ENCODE data around the gene DPEP2. TPM values are rescaled to one million over a fixed set of nuclear protein-coding genes. Genes with fewer than 3 reads are reported as not detected.
"Not testable (repeated sequence)": the region's sequence is repeated elsewhere in the genome, so short reads cannot be mapped to it uniquely, and the experiment has no call there.

The DPEP2 gene
- total RNA-seq, 4 donors from 2014 or later: 0.18 to 6.2 (median 4.0) TPM; not detected in 1

DNA sequence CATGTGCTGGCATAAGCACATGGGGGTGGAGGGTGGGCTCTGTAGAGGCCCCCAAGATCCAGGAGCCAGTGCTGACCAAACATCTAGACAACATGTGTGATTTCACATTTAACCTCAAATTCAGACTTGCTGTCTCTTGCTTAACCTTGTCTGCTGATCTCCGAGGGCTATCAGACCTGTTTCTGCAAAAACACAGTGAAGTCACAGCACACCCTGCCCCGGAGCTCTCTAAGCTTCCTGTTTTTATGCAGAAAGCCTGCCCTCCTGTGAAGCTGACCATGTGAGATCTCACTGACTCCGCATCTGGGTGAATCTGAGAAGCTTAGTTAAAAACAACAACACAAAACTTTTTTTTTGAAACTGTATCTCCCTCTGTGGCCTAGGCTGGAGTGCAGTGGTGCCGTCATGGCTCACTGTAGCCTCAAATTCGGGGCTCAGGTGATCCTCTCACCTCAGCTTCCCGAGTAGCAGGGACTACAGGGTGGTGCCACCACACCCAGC is 6.6 kb upstream of the DPEP2 start:
- H3K27me3 ChIP-seq: no peaks in the 10 kb centered on the region
- peak in 1 of 4 donors; percentile 53 for TF ChIP-seq POLR2A (IDR thresholded peaks at IDR 0.05)
- no peak for TF ChIP-seq CTCF (IDR thresholded peaks at IDR 0.05)
- H3K4me3 ChIP-seq: peak overlapping the region in 1 of 4 donors; percentile 12
- DNase-seq: peak; percentile 22
- WGBS, 2 donors: 8 to 16% methylated on average over 6 of the region's 6 CpGs
- H3K9me3 ChIP-seq: no peaks in the 10 kb centered on the region
- H3K4me1 ChIP-seq: peaks cover 12 to 27% (median 22%) of the 10 kb centered on the region in 3 donors
- intact Hi-C loops (cut with DNase I): no loop called here
- H3K27ac ChIP-seq: peak overlapping the region; percentile 88 to 92 (median 91)
- no peaks in the 10 kb centered on the region for H3K36me3 ChIP-seq

GRCh38 chr16:68005211-68005610 is 5.9 kb upstream of the DPEP2 start:
- 81 to 91% methylated on average over 7 to 9 of the region's 9 CpGs for WGBS, 2 donors

DNA sequence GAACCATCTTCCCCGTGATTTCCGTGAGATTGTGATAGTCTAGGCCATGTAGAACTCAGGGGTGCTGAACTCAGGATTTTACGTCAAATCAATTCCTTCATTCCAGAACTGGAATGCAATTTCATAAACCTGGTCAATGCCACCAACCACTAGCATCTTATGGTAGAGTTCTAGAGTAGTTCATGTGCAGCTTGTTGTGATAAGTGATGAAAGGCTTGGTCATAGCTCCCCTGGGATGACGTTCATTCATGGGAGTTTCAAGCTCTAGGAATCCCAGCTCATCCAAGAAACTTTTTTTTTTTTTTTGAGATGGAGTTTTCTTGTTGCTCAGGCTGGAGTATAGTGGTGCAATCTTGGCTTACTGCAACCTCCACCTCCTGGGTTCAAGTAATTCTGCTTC is 3.7 kb upstream of the DPEP2 start:
- WGBS, 2 donors: 86 to 91% methylated on average over 4 of the region's 4 CpGs

More at GRCh38 chr16:68005211-68005610, 5.9 kb upstream of the DPEP2 start:
- DNase-seq: no peak
- intact Hi-C loops (cut with DNase I): no loop called here
- Histone ChIP-seq H3K27me3 (no peaks in the 10 kb centered on the region), H3K4me3 (no peak overlapping the region), H3K9me3 (no peaks in the 10 kb centered on the region), H3K4me1 (peaks cover 12 to 28% (median 22%) of the 10 kb centered on the region in 3 donors), H3K27ac (peak overlapping the region; percentile 88 to 92 (median 91)), H3K36me3 (no peaks in the 10 kb centered on the region)
- no peak for TF ChIP-seq POLR2A (IDR thresholded peaks at IDR 0.05)
- TF ChIP-seq CTCF (IDR thresholded peaks at IDR 0.05): no peak

GRCh38 chr16:68000450-68000849 is 1.2 kb upstream of the DPEP2 start:
- H3K9me3 ChIP-seq: no peaks in the 10 kb centered on the region
- no peak overlapping the region for H3K4me3 ChIP-seq
- intact Hi-C loops (cut with DNase I): no loop called here
- no peak for DNase-seq
- H3K4me1 ChIP-seq: peaks cover 6 to 22% (median 10%) of the 10 kb centered on the region in 3 donors
- 43 to 47% methylated on average over 2 of the region's 3 CpGs for WGBS, 2 donors
- no peaks in the 10 kb centered on the region for H3K27me3 ChIP-seq
- peak overlapping the region in 2 of 4 donors; percentile 56 to 68 for H3K27ac ChIP-seq
- peak in 1 of 4 donors; percentile 10 for TF ChIP-seq POLR2A (IDR thresholded peaks at IDR 0.05)
- no peak for TF ChIP-seq CTCF (IDR thresholded peaks at IDR 0.05)
- H3K36me3 ChIP-seq: no peaks in the 10 kb centered on the region

More for the DNA sequence above, 3.7 kb upstream of the DPEP2 start:
- DNase-seq: no peak
- TF ChIP-seq POLR2A (IDR thresholded peaks at IDR 0.05): no peak
- no peak for TF ChIP-seq CTCF (IDR thresholded peaks at IDR 0.05)
- intact Hi-C loops (cut with DNase I): no loop called here
- Histone ChIP-seq H3K36me3 (no peaks in the 10 kb centered on the region), H3K27ac (no peak overlapping the region), H3K4me3 (no peak overlapping the region), H3K4me1 (peaks cover 12 to 37% (median 22%) of the 10 kb centered on the region in 3 donors), H3K27me3 (no peaks in the 10 kb centered on the region), H3K9me3 (no peaks in the 10 kb centered on the region)

DNA sequence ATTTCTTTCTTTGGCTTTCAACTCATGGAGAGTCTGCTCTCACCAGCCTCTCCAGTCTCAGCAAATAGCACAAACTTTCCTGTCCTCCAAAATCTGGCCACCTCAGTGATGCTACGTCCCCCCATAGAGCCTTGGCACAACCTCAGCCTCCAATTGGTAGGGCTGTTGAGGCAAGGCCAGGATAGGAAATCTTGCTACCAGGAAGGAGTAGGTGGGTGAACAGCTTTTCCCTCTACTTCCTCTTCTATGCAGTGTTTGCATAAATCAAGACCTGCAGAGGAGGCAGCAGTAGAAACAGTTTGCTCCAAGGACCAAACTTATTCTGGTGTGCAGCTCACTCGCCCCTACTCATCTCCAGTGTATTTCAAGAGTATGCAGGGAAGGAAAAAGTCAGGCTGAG is 701 bp upstream of the DPEP2 start:
- Histone ChIP-seq H3K36me3 (no peaks in the 10 kb centered on the region), H3K9me3 (no peaks in the 10 kb centered on the region), H3K27ac (peak overlapping the region in 3 of 4 donors; percentile 38 to 68 (median 56)), H3K4me1 (peaks cover under 1 to 17% (median 5%) of the 10 kb centered on the region in 3 donors), H3K27me3 (no peaks in the 10 kb centered on the region), H3K4me3 (no peak overlapping the region)
- DNase-seq: no peak
- 51 to 63% methylated on average over 2 of the region's 2 CpGs for WGBS, 2 donors
- intact Hi-C loops (cut with DNase I): no loop called here
- no peak for TF ChIP-seq POLR2A (IDR thresholded peaks at IDR 0.05)
- TF ChIP-seq CTCF (IDR thresholded peaks at IDR 0.05): no peak

DNA sequence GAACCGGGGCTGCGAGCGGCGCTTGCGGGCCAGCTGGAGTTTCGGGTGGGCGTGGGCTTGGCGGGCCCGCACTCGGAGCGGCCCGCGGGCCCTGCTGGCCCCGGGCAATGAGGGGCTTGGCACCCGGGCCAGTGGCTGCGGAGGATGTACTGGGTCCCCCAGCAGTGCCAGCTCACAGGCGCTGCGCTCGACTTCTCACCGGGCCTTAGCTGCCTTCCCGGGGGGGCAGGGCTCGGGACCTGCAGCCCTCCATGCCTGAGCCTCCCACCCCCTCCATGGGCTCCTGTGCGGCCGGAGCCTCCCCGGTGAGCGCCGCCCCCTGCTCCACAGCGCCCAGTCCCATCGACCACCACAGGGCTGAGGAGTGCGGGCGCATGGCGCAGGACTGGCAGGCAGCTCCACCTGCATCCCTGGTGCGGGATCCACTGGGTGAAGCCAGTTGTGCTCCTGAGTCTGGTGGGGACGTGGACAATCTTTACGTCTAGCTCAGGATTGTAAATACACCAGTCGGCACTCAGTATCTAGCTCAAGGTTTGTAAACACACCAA is 979 bp downstream of the DPEP2 start:
- intact Hi-C loops (cut with DNase I); H3K36me3 ChIP-seq: not testable (repeated sequence)
- 87 to 100% methylated on average over 4 to 7 of the region's 36 CpGs for WGBS, 2 donors

More for the DNA sequence above, 979 bp downstream of the DPEP2 start:
- DNase-seq, H3K27ac ChIP-seq, H3K9me3 ChIP-seq, H3K27me3 ChIP-seq, H3K4me3 ChIP-seq: not testable (repeated sequence)
- peaks cover 6 to 19% (median 7%) of the 10 kb centered on the region in 3 donors for H3K4me1 ChIP-seq
